H1 (cell line): Measurements from ENCODE around the gene TIMM23. TPM values are rescaled to one million over a fixed set of nuclear protein-coding genes. Genes with fewer than 3 reads are reported as not detected.

ENCODE experiments used
- GTF2F1 ChIP-seq: IDR thresholded peaks from 2 replicates; pipeline ENCODE4 v1.6.1; 2012; ENCODE audit warnings: low read depth, low read length, improper control_type of control experiment, borderline replicate concordance
- PHF8 ChIP-seq: fragments of 200-600 bp; sonication (generic); conservative IDR thresholded peaks from 2 replicates; pipeline ENCODE4 v1.7.1; 2012; ENCODE audit warnings: low read depth, mild to moderate bottlenecking, inconsistent platforms, low read length, moderate library complexity
- SIX5 ChIP-seq: IDR thresholded peaks from 2 replicates; pipeline ENCODE4 v1.6.1; 2011; ENCODE audit warnings: mild to moderate bottlenecking, low read depth, low read length
- SP2 ChIP-seq: IDR thresholded peaks from 2 replicates; pipeline ENCODE4 v1.6.1; 2012; ENCODE audit warnings: mild to moderate bottlenecking, low read length, inconsistent platforms
- TEAD4 ChIP-seq: IDR thresholded peaks from 2 replicates; pipeline ENCODE4 v1.6.1; 2012; ENCODE audit warnings: low read depth, low read length, inconsistent platforms, mixed read lengths
- YY1 ChIP-seq: IDR thresholded peaks from 2 replicates; pipeline ENCODE4 v1.6.1; 2011; ENCODE audit warnings: low read depth, mild to moderate bottlenecking, low read length
- polyA plus RNA-seq, 7 experiments: library from polyadenylated mRNA; depleted of rRNA in 3 of 7; stranded (reverse) in 5 of 7; unstranded in 2 of 7; fragments of >200 nt in 5 of 7; fragments of 200-250 nt in 2 of 7; gene quantifications; 1 replicate in 5 of 7; 2 replicates in 1 of 7; 4 replicates in 1 of 7; pipeline versions ENCODE4 v1.2.1 to v1.2.3, GENCODE V29; 2011 to 2013; ENCODE audit warnings: missing spikeins in 2 of 7, mixed read lengths in 2 of 7
- total RNA-seq: library from RNA; stranded (reverse); fragmentation: NEBNext Ultra II Directional; extraction: Animal tissue kit (Norgen Biotek cat#: 25700); gene quantifications from 2 replicates; pipeline ENCODE4 v1.2.1, GENCODE V29; 2021
- TF ChIP-seq, protein P1 (sequence below): IDR thresholded peaks from 2 replicates; pipeline ENCODE4 v1.6.1; 2011; ENCODE audit warnings: low read depth, mild to moderate bottlenecking, low read length; ENCODE audit not compliant: insufficient read depth
- TF ChIP-seq, protein P2 (sequence below): fragments of 300-600 bp; sonication (generic); IDR thresholded peaks from 2 replicates; pipeline ENCODE4 v1.7.1; 2012; ENCODE audit warnings: low read length, moderate library complexity, mild to moderate bottlenecking, inconsistent platforms; ENCODE audit not compliant: insufficient replicate concordance

The TIMM23 gene
- total and polyA plus RNA-seq, 2 of the 8 experiments (the other 6 are each of a cell fraction or from before 2014, with no cell fraction given) = 101 to 130 TPM

DNA sequence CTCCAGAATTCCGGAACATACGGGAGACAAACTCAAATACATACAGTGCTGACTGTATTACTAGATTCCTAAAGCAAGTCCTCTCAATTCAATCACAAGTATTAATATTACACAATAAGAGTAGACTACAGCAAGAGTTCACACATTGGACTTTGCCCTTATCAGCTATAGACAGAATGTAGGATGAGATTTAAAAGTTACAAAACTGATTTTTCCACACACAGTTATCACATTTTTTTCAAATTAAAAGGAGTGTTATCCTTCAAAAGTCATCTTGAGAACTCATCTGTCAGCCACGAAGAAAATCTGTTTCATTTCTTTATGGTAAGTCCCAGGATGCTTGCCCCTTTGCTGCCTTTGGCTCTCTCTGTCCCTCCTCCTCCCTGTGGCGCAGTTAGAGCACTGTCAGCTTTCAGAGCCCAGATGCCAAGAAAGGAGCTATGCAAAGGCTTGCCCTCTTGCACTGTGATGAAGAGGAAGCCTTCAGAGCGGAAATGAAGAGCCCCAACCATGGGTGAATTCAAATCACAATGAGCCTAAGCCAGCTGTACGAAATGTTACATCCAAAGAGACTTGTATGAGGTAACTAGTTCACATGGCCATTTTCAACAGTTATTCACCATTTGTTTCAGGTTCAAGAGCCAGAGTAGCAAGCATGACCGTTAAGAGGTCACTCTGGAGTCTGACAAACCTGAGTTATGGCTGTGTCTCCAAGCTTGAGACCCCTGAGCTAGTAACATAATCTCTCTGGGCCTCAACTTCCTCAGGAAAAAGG is 47.5 kb downstream of the TIMM23 start (continued):
- TF ChIP-seq PHF8 (no peak), GTF2F1 (no peak), YY1 (no peak), TEAD4 (no peak), SIX5 (no peak), SP2 (no peak)
- TF ChIP-seq, protein P1, sequence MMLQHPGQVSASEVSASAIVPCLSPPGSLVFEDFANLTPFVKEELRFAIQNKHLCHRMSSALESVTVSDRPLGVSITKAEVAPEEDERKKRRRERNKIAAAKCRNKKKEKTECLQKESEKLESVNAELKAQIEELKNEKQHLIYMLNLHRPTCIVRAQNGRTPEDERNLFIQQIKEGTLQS = no peak
- TF ChIP-seq, protein P2, sequence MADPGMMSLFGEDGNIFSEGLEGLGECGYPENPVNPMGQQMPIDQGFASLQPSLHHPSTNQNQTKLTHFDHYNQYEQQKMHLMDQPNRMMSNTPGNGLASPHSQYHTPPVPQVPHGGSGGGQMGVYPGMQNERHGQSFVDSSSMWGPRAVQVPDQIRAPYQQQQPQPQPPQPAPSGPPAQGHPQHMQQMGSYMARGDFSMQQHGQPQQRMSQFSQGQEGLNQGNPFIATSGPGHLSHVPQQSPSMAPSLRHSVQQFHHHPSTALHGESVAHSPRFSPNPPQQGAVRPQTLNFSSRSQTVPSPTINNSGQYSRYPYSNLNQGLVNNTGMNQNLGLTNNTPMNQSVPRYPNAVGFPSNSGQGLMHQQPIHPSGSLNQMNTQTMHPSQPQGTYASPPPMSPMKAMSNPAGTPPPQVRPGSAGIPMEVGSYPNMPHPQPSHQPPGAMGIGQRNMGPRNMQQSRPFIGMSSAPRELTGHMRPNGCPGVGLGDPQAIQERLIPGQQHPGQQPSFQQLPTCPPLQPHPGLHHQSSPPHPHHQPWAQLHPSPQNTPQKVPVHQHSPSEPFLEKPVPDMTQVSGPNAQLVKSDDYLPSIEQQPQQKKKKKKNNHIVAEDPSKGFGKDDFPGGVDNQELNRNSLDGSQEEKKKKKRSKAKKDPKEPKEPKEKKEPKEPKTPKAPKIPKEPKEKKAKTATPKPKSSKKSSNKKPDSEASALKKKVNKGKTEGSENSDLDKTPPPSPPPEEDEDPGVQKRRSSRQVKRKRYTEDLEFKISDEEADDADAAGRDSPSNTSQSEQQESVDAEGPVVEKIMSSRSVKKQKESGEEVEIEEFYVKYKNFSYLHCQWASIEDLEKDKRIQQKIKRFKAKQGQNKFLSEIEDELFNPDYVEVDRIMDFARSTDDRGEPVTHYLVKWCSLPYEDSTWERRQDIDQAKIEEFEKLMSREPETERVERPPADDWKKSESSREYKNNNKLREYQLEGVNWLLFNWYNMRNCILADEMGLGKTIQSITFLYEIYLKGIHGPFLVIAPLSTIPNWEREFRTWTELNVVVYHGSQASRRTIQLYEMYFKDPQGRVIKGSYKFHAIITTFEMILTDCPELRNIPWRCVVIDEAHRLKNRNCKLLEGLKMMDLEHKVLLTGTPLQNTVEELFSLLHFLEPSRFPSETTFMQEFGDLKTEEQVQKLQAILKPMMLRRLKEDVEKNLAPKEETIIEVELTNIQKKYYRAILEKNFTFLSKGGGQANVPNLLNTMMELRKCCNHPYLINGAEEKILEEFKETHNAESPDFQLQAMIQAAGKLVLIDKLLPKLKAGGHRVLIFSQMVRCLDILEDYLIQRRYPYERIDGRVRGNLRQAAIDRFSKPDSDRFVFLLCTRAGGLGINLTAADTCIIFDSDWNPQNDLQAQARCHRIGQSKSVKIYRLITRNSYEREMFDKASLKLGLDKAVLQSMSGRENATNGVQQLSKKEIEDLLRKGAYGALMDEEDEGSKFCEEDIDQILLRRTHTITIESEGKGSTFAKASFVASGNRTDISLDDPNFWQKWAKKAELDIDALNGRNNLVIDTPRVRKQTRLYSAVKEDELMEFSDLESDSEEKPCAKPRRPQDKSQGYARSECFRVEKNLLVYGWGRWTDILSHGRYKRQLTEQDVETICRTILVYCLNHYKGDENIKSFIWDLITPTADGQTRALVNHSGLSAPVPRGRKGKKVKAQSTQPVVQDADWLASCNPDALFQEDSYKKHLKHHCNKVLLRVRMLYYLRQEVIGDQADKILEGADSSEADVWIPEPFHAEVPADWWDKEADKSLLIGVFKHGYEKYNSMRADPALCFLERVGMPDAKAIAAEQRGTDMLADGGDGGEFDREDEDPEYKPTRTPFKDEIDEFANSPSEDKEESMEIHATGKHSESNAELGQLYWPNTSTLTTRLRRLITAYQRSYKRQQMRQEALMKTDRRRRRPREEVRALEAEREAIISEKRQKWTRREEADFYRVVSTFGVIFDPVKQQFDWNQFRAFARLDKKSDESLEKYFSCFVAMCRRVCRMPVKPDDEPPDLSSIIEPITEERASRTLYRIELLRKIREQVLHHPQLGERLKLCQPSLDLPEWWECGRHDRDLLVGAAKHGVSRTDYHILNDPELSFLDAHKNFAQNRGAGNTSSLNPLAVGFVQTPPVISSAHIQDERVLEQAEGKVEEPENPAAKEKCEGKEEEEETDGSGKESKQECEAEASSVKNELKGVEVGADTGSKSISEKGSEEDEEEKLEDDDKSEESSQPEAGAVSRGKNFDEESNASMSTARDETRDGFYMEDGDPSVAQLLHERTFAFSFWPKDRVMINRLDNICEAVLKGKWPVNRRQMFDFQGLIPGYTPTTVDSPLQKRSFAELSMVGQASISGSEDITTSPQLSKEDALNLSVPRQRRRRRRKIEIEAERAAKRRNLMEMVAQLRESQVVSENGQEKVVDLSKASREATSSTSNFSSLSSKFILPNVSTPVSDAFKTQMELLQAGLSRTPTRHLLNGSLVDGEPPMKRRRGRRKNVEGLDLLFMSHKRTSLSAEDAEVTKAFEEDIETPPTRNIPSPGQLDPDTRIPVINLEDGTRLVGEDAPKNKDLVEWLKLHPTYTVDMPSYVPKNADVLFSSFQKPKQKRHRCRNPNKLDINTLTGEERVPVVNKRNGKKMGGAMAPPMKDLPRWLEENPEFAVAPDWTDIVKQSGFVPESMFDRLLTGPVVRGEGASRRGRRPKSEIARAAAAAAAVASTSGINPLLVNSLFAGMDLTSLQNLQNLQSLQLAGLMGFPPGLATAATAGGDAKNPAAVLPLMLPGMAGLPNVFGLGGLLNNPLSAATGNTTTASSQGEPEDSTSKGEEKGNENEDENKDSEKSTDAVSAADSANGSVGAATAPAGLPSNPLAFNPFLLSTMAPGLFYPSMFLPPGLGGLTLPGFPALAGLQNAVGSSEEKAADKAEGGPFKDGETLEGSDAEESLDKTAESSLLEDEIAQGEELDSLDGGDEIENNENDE = no peak
